Measurements from ENCODE around the gene IL20.
A peak's percentile ranks its signal among the peaks of the same experiment; 100 is the strongest.
"Not testable (repeated sequence)": the region's sequence is repeated elsewhere in the genome, so short reads cannot be mapped to it uniquely, and the experiment has no call there.

IL20 gene

DNA sequence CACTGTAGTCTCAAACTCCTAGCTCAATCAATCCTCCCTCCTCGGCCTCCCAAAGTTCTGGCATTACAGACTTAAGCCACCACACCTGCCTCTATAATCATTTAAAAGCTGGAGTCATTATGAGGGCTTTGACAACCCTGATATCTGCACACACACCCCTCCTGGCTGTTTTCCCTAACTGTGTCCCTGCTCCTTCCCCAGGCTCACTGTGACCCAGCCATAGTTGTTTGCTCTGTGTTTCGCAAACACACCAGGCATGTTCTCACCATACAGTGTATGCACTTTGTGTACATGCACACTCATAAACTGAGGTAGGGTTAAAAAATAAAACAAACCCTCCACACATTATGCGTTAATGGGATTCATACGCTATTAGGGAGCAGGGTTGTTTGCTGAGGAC is 21.8 kb upstream of the IL20 start:
- no peak for DNase-seq (ENCODE audit: low spot score)

DNA sequence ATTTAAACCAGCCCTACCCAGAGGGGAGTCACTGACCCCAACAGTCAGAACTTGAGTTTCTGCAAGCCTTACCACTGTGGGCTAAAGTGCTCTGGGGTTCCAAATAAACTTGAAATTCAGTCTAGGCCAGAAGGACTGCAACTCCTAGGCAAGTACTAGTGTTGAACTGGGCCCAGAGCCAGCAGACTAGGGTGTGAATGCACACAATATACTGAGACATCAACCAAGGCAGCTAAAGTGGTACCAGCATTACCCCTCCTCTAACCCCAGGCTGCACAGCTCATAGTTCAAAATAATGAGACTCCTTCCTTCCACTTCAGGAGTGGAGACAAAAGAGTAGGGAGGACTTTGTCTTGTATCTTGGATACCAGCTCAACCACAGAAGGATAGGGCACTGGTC is 18.9 kb upstream of the IL20 start:
- DNase-seq (ENCODE audit: low spot score) = no peak

DNA sequence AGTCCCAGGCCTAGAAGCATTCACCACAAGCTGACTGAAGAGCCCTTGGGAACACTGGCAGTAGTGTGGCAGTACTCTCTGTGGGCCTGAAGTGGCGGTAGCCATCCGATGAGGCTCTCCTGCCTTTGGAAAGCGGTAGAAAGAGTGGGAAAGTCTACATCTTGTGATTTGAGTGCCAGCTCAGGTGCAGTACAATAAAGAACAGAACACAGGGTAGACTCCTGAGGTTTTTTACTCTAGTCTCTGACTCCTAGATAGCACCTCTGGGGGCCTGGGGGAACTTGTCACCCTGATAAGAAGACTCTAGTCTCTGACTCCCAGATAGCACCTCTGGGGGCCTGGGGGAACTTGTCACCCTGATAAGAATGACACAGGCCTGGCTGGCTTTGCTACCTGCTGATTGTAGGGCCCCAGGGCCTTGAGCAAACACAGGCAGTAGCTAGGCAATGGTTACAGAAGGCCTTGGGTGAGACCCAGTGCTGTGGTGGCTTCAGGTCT is 18.0 kb upstream of the IL20 start:
- DNase-seq (ENCODE audit: low spot score) = no peak

DNA sequence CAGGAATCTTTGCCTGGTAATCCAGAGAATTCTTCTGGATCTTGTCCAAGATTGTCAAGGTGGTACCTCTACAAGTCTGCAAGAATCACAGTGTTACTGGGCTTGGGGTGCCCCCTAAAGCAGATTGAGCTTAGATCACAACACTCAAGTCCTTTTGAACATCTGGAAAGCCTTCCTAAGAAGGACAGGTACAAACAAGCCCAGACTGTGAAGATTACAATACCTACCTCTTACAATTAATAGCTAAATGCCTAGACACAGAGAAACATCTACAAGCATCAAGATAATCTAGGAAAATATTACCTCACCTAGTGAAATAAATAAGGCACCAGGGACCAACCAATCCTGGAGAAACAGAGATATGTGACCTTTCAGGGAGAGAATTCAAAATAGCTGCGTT is 17.5 kb upstream of the IL20 start:
- DNase-seq (ENCODE audit: low spot score) = no peak

DNA sequence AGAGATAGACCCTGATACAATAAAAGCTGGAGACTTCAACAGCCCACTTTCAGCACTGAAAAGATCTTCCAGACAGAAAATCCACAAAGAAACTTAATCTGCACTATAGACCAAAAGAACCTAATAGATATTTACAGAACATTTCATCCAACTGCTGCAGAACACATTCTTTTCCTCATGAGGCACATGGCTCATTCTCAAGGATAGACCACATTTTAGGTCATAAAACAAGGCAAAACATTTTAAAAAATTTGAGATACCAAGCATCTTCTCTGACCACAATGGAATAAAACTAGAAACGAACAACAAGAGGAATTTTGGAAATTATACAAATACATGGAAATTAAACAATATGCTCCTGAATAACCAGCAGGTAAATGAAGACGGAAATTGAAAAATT is 15.0 kb upstream of the IL20 start:
- no peak for DNase-seq (ENCODE audit: low spot score)

DNA sequence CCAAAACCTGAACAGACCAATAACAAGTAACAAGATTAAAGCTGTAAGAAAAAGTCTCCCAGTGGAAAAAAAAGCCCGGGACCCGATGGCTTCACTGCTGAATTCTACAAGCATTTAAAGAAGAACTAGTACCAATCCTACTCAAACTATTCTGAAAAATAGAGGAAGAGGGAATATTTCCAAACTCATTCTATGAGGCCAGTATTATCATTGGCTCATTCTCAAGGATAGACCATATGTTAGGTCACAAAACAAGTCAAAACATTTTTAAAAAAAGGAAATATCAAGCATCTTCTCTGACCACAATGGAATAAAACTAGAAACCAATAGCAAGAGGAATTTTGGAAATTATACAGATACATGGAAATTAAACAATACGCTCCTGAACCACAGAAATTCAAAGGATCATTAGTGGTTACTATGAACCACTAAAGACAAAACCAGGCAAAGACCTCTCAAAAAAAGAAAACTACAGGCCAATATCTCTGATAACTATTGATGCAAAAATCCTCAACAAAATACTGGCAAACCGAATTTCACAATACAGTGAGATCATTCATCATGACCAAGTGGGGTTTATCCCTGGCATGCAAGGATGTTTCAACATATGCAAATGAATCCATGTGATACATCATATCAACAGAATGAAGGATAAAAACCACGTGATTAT is 13.9 kb upstream of the IL20 start:
- DNase-seq (ENCODE audit: low spot score) = no peak

DNA sequence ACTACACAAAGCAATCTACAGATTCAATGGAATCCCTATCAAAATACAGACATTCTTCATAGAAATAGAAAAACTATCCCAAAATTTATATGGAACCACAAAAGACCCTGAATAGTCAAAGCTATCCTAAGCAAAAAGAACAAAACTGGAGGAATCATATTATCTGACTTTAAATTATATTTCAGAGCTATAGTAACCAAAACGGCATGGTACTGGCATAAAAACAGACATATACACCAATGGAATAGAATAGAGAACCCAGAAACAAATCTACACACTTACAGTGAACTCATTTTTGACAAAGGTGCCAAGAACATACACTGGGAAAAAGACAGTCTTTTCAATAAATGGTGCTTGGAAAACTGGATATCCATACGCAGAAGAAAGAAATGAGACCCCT is 12.8 kb upstream of the IL20 start:
- not testable (repeated sequence) for DNase-seq (ENCODE audit: low spot score)

DNA sequence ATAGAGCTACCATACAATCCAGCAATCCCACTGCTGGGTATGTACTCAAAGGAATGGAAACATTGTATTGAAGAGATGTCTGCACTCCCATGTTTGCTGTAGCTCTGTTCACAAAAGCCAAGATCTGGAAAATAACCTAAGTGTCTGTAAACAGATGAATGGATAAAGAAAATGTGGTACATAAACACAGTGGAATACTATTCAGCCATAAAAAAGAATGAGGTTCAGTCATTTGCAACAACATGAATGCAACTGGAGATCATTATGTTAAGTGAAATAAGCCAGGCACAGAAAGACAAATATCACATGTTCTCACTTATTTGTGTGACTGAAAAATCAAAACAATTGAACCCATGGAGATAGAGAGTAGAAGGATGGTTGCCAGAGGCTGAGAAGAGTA is 11.7 kb upstream of the IL20 start:
- DNase-seq (ENCODE audit: low spot score) = not testable (repeated sequence)

DNA sequence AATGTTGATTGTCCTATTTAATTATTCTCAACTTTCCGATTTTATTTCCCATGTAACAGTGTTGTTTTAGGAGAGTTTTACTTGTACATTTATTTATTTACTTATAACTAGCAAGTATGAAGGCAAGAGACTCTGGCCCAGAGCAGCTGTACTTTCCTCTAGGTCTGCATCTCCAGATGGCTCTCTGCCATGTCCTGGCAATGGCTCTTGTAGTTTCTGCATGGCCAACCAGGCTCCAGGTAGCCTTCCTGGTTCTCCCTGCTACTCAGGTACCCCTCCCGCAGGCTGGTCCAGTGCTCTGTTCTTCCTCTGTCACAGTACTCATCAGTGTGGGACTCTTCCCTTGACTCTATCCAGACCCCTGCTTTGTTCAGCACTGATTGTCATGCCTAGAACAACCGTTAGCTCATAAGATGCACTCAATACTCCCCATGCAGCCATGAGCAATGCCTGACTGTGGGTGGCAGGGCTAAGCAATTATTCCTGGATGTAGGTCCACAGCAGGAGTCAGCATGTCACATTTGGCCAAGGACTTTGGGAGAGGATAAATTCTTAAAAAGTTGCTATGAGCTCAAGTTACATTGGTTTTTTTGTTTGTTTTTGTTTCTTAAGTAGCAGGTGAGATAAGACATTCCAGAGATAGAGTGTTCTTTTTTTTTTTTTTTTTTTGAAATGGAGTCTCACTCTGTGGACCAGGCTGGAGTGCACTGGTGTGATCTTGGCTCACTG is 10.9 kb upstream of the IL20 start:
- DNase-seq (ENCODE audit: low spot score) = peak; percentile 22

DNA sequence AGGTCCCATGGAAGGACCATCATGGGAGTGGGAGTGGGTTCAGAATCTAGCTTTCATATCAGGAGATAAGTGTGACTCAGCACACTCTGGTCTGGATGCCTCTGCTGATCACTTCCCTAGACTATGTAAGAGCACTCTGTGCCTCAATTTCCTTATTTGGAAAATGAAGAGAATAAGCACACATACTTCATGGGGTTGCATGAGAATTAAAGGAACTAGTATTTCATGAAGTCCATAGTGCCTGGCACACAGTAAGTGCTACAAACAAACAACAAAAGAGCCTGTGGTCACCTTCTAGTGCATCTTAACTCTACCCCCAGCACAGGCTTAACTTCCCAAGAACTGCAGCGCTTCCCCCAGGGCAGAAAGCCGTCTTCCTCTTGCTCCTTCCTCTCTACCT is 9.6 kb upstream of the IL20 start:
- no peak for DNase-seq (ENCODE audit: low spot score)

DNA sequence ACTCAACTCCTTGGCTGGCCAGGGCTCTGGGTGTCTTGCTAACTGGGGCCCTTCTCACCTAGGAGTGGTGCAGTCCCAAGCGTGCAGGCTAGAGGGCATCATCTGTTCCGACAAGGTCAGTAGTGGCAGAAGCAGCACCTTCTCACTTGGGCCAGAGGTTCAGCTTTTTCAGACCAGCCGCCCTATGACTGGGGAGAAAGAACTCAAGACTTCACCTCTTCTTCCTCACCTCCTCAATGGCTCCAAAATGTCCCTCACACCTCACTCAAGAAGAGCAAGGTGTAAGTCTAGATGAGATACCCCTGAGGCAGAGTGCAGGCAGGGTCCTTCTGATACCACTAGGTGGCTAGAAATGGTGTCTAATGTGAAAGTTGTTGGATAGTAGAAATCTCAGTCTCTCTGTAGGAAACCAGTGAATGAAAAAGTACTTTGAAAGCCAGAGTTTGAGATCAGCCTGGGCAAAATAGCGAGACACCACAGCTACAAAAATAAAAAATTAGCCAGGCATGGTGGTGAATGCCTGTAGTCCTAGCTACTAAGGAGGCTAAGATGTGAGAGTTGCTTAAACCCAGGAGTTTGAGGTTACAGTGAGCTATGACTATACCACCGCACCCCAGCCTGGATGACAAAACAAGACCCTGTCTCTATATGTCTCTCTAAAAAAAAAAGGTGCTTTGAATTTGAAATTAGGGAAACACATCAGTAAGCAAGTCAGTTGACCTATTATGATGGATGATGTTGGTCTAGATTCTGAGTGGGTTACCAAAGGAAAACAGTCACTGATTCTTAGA is 8.6 kb upstream of the IL20 start:
- DNase-seq (ENCODE audit: low spot score) = no peak

DNA sequence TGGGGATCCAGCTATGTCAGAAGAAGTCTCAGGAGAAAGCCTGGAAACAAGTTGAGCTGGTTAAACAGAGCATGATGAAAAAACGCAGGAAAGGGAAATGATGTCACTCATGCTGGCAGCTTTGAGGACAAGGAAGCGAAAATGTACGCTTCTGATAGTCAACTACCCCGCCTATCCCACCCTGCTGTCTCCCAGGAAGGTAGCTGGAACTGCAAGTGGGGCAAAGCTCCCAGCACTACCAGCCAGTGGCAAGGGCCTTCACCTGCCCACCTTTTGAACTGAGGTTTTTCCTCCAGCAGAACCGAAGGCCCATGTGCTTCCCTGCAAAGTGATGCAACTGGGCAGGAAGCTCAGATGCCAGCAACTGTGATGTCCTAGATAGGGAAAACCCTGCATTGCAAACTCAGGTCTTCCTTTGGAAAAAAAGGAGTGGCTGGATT is 6.3 kb upstream of the IL20 start:
- DNase-seq (ENCODE audit: low spot score) = no peak

DNA sequence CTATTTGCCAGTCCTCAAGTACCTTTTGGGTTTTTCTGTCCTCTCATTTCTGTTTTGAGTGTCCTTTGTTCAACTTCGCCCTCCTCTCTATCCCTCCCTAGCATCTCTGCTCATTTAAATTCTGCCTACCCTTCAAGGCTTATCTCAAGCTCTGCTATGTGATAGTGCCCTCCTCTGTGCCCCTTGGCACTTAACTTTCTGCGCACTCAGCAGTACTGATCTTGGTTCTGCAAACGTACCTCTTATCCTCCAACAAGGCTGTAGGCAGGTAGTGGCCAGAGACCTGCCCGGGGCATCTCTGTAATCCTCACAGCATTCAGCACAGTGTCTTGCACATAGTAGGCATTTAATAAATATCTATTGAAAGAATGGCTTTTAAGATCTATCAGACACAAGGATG is 5.3 kb upstream of the IL20 start:
- DNase-seq (ENCODE audit: low spot score) = no peak

DNA sequence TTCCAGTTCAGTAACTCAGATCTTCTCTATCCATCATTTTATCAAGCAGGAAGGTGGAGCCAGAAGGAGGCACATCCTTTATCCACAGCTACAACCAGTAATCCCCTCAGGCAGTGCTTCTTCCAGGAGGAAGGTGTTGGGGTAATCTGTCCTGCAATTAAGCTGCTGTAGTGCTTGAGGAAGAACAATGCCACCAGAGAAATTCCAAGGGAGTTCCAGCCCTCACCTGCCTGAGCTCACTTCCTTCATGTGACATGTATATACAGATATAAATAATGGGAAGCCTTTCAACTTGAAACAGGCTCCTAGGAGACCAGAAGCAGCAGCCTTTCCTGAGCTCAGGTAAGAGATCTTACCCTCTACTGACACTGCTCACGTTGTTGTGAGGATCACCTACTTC is 2.2 kb upstream of the IL20 start:
- DNase-seq (ENCODE audit: low spot score) = no peak

DNA sequence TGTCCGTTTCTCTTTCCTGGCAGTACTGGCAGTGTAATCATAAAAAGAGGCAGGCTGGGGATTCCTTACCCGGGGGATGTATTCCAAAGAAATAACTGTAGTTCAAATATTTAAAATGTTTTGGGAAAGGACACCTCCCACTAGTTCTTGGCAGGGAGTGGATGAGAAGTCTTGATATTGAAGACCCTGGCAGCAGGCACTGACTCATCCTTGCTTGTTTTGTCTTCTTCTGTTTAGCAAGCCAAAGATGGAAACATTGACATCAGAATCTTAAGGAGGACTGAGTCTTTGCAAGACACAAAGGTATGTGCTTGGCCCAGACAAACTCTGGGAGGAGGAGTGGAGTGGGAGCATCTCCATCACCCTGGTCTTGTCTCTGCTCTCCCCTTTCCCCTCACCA is 639 bp downstream of the IL20 start:
- DNase-seq (ENCODE audit: low spot score) = no peak

DNA sequence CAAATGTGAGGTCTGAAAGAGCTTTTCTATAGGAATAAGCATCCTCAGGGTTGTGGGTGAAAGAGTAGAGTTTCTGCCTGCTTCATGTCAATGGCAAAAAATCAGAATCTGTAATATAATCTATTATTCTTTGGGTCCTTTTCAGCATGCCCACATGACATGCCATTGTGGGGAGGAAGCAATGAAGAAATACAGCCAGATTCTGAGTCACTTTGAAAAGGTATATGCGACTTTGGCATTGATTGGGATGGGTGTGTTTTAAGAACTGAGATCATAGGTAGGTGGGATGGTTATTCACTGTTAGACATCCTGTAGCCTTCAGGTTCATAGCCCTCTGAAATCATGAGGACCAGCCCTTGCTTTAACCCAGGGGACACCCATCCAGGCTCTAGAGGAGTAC is 1.8 kb downstream of the IL20 start:
- DNase-seq (ENCODE audit: low spot score) = no peak

DNA sequence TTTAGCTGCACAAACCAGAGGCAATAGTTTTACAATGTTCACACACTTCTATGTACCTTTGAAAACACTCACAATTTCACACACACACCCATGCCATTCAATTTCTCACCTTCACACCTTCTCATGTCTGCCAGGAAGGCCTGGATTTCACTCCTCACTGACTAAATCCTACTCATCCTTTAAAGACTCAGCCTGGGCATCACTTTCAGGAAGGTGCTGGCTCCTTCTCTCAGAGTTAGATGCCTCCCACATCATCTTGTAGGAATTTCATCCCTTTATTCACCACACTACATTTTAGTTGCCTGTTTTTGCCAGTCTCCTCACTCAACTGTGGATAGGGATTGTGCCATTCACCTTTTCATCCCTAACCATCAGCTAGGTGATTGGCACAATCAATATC is 2.3 kb downstream of the IL20 start:
- no peak for DNase-seq (ENCODE audit: low spot score)

DNA sequence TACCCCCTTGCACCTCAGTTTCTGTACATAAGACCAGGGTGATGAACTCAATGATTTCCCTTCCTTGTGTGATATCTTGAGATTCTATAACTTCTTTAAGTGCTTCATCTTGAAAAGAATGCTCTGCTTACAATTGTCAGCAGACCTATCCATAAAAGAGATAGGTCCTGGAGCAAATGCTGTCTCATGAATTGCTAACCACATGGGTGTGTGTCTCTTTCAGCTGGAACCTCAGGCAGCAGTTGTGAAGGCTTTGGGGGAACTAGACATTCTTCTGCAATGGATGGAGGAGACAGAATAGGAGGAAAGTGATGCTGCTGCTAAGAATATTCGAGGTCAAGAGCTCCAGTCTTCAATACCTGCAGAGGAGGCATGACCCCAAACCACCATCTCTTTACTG is 2.8 kb downstream of the IL20 start:
- DNase-seq (ENCODE audit: low spot score) = no peak

DNA sequence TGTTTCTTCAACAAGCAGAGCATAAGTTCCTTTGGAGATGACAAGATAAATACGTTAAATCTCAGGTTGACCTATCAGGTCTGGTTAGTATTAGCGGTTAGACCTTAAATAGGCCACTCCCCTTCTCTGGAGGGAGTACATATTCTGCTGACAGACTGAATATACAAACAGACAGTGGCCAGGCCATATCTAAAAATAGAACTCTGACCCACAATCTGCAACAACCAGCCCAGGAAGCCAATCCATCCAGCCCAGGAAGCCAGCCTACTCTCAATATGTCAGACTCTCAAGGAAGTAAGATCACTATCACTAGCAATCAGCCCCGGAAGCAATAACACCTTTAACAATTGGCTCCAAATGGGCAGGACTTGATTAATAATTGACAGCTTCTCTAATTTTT is 6.7 kb downstream of the IL20 start:
- DNase-seq (ENCODE audit: low spot score) = no peak

DNA sequence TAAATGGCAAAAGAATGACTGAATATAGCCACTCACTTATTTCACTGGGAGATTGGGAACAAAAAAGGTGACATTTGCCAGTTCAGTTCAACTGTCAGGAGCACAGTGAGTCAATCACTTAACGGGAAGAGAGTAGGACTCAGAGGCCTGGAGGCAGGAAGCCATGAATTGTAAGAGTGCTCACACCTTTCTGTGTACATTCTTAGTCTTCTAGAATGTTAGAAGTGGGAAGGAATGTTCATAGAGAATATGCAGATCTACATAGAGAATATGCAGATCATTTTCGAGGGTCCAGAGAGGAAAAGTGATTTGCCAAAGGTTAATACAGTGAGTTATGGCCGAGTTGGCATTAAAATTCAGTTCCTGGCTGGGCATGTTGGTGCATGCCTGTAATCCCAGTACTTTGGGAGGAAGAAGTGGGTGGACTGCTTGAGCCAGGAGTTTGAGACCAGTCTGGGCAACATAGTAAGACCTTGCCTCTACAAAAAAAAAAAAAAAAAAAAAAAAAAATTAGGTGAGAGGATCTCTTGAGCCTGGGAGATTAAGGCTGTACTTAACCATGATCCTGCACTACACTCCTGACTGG is 8.3 kb downstream of the IL20 start:
- no peak for DNase-seq (ENCODE audit: low spot score)

DNA sequence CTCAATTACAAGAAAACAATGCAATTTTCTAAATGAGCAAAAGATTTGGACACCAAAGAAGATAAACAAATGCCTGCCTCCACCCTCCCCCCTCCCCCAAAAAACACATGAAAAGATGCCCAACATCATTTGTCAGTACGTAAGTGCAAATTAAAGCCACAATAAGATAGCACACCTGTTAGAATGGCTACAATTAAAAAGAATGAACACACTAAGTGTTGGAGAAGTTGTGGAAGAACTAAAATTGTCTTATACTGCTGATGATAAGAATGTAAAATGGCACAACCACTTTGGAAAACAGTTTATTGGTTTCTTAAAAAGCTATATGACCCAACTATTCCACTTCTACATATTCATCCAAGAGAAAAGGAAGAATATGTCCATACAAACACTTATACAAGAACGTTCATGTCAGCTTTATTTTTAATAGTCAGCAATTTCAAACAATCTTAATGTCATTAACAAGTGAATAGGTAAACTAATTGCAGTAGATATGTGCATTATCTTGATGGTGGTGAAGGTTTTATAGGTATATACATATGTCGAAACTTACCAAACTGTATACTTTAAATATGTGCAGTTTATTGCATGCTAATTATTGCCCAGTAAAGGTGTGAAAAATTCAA is 10.4 kb downstream of the IL20 start:
- DNase-seq (ENCODE audit: low spot score) = no peak

DNA sequence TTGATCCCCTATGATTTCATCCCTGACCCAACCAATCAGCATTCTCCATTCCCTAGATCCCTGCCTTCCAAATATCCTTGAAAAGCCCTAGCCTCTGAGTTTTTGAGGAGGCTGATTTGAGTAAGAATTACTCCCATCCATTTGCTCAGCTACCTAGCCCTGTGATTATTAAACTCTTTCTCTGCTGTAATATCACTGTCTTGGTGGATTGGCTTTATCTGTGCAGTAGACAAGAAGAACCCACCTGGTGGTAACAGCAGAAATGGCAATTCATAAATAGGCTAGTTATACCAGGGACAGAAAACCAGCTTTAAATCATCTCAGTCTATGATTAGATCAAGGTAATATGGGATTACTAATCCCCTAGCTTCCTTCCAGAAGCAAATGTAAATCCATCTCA is 13.0 kb downstream of the IL20 start:
- DNase-seq (ENCODE audit: low spot score) = no peak

Measured in cerebellar cortex (tissue), 1 donor.